A549 treated with Hydrocortisone at 1 μM for 4 hours (cell line): Measurements from ENCODE around the gene LOX. TPM values are rescaled to one million over a fixed set of nuclear protein-coding genes. Genes with fewer than 3 reads are reported as not detected.

Experiments
- total RNA-seq: library from RNA; stranded (reverse); fragments of 200-300 nt; extraction: Qiagen RNA extraction; gene quantifications from 5 replicates; pipeline ENCODE4 v1.2.3, GENCODE V29; 2022

LOX gene, protein sequence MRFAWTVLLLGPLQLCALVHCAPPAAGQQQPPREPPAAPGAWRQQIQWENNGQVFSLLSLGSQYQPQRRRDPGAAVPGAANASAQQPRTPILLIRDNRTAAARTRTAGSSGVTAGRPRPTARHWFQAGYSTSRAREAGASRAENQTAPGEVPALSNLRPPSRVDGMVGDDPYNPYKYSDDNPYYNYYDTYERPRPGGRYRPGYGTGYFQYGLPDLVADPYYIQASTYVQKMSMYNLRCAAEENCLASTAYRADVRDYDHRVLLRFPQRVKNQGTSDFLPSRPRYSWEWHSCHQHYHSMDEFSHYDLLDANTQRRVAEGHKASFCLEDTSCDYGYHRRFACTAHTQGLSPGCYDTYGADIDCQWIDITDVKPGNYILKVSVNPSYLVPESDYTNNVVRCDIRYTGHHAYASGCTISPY
- total RNA-seq = 1.3 to 2.4 TPM (median 1.7 TPM) in 5 replicates

DNA sequence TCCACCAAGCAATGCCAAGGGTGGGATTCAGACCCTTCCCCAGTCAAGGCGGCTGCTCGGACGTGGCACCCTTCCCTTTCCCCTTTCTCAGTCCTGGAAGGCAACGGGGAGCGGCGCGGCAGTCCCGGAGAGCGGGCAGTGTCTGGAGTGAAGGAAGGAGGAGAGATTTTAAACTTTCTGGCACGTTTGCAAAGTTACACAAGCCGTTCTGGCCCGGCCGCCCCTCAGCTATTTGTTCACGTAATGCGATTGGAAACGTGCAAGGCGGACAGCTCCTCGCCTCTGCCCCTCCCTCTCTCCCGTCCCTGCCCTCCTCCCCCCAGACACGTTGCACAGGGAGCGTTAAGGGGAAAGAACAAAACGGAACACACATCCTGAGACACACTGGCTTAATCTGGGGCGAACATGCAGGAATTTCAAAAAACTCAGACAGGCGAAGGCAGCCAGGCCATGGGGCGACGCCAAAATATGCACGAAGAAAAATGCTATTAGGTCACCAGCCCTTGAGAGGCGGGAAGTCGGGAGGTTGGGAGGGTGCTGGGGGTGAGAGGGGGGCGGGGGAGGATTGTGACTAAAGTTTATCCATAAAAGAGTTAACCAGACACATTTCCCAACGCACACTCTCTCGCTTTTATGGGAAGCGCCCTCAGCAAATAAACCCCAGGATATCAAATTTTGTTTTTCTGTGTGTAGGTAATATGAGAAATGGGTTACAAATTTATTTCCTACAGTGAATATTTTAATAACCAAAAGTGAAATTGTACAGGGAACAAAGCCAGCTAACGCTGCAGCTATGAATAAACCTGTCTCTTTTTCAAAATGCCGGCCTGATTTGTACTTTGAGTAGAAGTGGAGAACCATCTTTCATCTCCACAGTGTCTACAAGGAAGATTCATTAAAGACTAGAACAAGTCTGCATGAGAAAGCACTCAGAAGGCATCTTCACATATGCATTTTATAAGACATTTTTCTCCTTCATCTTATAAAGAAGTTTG, at the start of gene LOX:
LOX (minus strand) TSS at position 144 of the 995 bp plus-strand sequence. CDS start 274 bp downstream, outside the sequence.

Other genes with a start within 250 kb of the LOX start
- gene FTMT, start 226.4 kb downstream of the LOX start, total RNA-seq = not detected in 5 replicates
- gene SRFBP1, start 116.3 kb downstream of the LOX start, total RNA-seq = 9.3 to 14.1 TPM (median 9.7 TPM) in 5 replicates
- gene ZNF474, start 51.3 kb upstream of the LOX start, total RNA-seq = 0.14 to 0.24 TPM (median 0.22 TPM) in 5 replicates
- 0.03 to 0.05 TPM in 2 of 5 replicates, not detected in the others for gene SNCAIP, start 234.0 kb upstream of the LOX start, total RNA-seq